Stimulated activated CD4-positive, alpha-beta T cell treated with anti-CD3 and anti-CD28 coated beads, Interleukin-4, amount 100 ng/mL, for 4 hours (primary cell): Measurements from ENCODE around the gene ZNF625.
A peak's percentile ranks its signal among the peaks of the same experiment; 100 is the strongest.
"Not testable (repeated sequence)": the region's sequence is repeated elsewhere in the genome, so short reads cannot be mapped to it uniquely, and the experiment has no call there.

Experiments used
- DNase-seq, 2 experiments: peaks; one replicate each; pipeline ENCODE4 v3.0.0-alpha.2; 2020

Gene ZNF625

GRCh38 chr19:12137221-12137940 is 19.2 kb downstream of the ZNF625 start:
- peak in 1 of 2 experiments; percentile 42 for DNase-seq

DNA sequence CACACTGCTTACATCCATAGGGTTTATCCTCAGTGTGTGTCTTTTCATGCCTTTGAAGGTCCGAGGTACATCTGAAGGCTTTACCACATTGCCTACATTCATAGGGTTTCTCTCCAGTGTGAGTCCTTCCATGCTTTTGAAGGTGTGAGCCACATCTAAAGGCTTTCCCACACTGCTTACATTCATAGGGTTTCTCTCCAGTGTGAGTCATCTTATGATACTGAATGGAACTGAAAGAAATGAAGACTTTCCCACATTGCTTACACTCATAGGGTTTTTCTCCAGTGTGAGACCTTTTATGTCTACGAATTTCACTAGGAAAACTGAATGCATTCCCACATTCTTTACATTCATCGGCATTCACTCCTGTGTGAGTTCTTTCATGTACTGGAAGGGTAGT is 23.5 kb downstream of the ZNF625 start:
- no peak for DNase-seq

GRCh38 chr19:12126707-12127106 is 29.8 kb downstream of the ZNF625 start:
- DNase-seq, result no peak

DNA sequence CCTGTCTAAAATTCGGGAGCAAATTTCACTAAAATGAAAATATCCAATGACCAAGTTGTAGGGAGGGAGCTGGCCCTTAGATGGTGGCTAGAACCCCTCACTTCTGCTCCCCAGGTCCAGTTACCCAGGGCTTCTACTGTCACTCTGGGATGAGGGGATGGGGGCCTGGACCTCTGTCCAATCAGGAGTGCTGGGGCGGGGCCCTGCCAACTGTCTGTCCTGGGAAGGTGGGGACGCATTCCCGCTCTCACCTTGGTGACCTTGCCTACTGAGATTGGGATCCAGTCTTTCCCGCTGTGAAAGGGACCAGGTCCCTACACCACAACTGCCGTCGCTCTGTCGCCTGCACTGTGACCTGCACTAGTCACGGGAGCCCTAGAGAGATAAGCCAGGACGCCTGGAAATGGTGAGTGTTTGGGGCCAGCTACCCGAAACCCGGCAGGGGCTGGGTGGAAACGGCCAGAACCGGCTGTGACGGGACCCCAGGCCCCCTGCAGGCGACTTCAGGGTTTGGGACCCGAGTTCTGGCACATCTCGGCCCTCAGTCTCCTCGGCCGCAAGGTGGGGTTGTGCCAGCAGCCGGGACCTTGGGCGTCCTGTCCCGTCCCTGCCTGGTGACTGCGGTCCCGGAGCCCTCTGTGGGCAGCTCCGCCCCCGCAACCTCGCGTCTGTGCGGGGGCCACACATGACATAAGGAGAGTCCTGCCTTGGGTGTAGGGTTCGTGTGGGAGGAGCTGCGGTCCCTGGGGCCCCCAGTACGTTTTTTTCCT is 39.1 kb downstream of the ZNF625 start:
- no peak for DNase-seq

- no peak for DNase-seq
Observed at GRCh38 chr19:12113121-12113520, 43.4 kb downstream of the ZNF625 start.

DNA sequence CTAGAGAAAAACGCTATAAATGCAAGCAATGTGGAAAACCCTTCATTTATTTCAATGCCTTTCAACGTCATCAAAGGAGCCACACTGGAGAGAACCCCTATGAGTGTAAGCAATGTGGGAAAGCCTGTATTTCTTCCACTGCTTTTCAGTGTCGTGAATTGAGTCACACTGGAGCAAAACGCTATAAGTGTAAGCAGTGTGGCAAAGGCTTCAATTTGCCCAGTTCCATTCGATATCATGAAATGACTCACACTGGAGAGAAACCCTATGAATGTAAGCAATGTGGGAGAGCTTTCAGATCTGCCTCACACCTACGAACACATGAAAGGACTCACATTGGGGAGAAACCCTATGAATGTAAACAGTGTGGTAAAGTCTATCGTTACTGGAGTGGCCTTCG is 43.8 kb downstream of the ZNF625 start:
- DNase-seq, result no peak

DNA sequence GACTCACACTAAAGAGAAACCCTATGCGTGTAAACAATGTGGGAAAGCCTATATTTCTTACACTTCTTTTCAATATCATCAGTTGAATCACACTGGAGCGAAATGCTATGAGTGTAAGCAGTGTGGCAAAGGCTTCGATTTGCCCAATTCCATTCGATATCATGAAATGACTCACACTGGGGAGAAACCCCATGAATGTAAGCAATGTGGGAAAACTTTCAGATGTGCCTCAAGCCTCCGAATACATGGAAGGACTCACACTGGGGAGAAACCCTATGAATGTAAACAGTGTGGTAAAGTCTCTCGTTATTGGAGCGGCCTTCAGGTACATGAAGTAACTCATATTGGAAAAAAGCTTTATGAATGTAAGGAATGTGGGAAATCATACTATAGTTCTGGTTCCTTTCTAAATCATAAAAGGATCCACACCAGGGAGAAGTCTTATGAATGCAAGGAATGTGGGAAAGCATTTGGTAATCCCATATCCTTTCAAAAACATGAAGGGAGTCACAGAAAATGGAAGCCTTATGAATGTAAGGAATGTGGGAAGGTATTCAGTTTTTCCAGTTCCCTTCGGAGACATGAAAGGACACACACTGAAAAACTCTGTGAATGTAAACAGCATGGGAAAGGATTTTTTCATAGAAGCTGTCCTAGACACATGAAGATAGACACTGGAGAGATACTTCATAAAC is 44.4 kb downstream of the ZNF625 start:
- DNase-seq, result no peak

GRCh38 chr19:12111176-12111575 is 45.4 kb downstream of the ZNF625 start:
- no peak for DNase-seq

GRCh38 chr19:12103909-12104308 is 52.6 kb downstream of the ZNF625 start:
- DNase-seq, result not testable (repeated sequence)

GRCh38 chr19:12098040-12098439 is 58.5 kb downstream of the ZNF625 start:
- DNase-seq, result no peak

DNA sequence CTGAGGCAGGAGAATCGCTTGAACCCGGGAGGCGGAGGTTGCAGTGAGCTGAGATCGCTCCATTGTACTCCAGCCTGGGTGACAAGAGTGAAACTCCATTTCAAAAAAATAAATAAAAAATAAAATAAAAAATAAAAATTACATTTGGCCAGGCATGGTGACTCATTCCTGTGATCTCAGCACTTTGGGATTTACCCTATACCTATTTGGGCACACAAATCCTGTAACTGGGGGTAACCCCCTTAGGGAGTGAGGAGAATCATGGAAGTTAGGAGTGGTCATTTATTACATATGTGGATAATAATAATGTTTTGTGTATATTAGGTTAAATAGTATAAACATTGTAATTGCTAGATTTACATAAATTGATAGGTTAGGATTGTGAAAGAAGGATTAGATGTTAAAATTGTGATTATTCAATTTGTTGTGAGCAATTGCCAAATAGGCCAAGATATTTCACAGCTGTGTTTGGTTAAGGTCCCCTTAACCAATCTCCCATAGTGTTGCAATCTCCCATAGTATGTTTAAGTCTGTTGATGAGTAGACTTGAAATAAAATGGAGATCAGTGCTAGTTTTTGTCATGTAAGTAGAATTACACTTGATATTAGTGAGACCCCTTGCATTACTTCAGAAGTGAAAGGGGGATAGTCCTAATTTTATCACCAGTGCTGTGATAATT is 61.3 kb downstream of the ZNF625 start:
- no peak for DNase-seq
